ENCODE data around the gene RBM20. TPM values are rescaled to one million over a fixed set of nuclear protein-coding genes. Genes with fewer than 3 reads are reported as not detected.

RBM20 gene
- polyA plus RNA-seq, 1 donor (not counting 4 experiments of a cell fraction or from before 2014, with no cell fraction given), result 0.01 TPM

GRCh38 chr10:110774069-110775019 is 130.2 kb downstream of the RBM20 start:
- no peak for TF ChIP-seq EZH2 (IDR thresholded peaks at IDR 0.05; ENCODE audit: low read length)
- TF ChIP-seq CTCF (optimal IDR thresholded peaks at IDR 0.05 in 1 of 3, IDR thresholded peaks at IDR 0.05 in 1 of 3, conservative IDR thresholded peaks at IDR 0.05 in 1 of 3; ENCODE audit: extremely low read depth in 1 of 3, insufficient read depth in 2 of 3, low read length in 3 of 3), result no peak
- Histone ChIP-seq H3K9me1 (ENCODE audit: control insufficient read depth, extremely low read depth, insufficient read depth, low read length) (no peaks in the 10 kb centered on the region), H3K4me1 (ENCODE audit: control insufficient read depth, extremely low read depth, insufficient read depth, low read length) (peaks cover 10% of the 10 kb centered on the region), H3K9me3 (ENCODE audit: control insufficient read depth, low read depth, low read length) (no peaks in the 10 kb centered on the region), H3K4me2 (ENCODE audit: control insufficient read depth, extremely low read depth, insufficient read depth, low read depth, low read length) (peak overlapping the region; percentile 42), H3K79me2 (ENCODE audit: control insufficient read depth, insufficient read depth, low read length) (no peaks in the 10 kb centered on the region), H3K27ac (ENCODE audit: control insufficient read depth, insufficient read depth, low read length) (no peak overlapping the region), H3K36me3 (ENCODE audit: control insufficient read depth in 2 of 2, extremely low read depth in 1 of 2, insufficient read depth in 2 of 2, low read length in 2 of 2) (no peaks in the 10 kb centered on the region), H3K9ac (ENCODE audit: control insufficient read depth, extremely low read depth, insufficient read depth, low read length) (no peak overlapping the region), H3K27me3 (ENCODE audit: control insufficient read depth, extremely low read depth, insufficient read depth, low read length) (peaks cover 6% of the 10 kb centered on the region), H4K20me1 (ENCODE audit: control insufficient read depth, extremely low read depth, insufficient read depth, low read length) (no peaks in the 10 kb centered on the region), H2AFZ (ENCODE audit: control insufficient read depth, low read length) (no peak overlapping the region), H3K4me3 (ENCODE audit: control insufficient read depth in 2 of 3, extremely low read depth in 1 of 3, insufficient read depth in 2 of 3, low read depth in 1 of 3, low read length in 3 of 3) (no peak overlapping the region)
- FAIRE-seq (peak; percentile 84), DNase-seq (ENCODE audit: low read depth, low spot score) (peak; percentile 69)
- dilution Hi-C loops (cut with MboI; ENCODE audit: extremely low pct_ligation_motif_present, low sequenced_read_pairs), result no loop called here

- no peak for DNase-seq (ENCODE audit: low read depth, low spot score)
- no peaks in the 10 kb centered on the region for H3K9me3 ChIP-seq (ENCODE audit: control insufficient read depth, low read depth, low read length)
- H3K9me1 ChIP-seq (ENCODE audit: control insufficient read depth, extremely low read depth, insufficient read depth, low read length), result no peaks in the 10 kb centered on the region
- dilution Hi-C loops (cut with MboI; ENCODE audit: extremely low pct_ligation_motif_present, low sequenced_read_pairs), result no loop called here
- H3K27ac ChIP-seq (ENCODE audit: control insufficient read depth, insufficient read depth, low read length), result no peak overlapping the region
- no peaks in the 10 kb centered on the region for H4K20me1 ChIP-seq (ENCODE audit: control insufficient read depth, extremely low read depth, insufficient read depth, low read length)
- H3K4me2 ChIP-seq (ENCODE audit: control insufficient read depth, extremely low read depth, insufficient read depth, low read depth, low read length), result no peak overlapping the region
- H3K4me3 ChIP-seq (ENCODE audit: control insufficient read depth in 2 of 3, extremely low read depth in 1 of 3, insufficient read depth in 2 of 3, low read depth in 1 of 3, low read length in 3 of 3), result no peak overlapping the region
- H3K79me2 ChIP-seq (ENCODE audit: control insufficient read depth, insufficient read depth, low read length), result no peaks in the 10 kb centered on the region
- H3K4me1 ChIP-seq (ENCODE audit: control insufficient read depth, extremely low read depth, insufficient read depth, low read length), result peaks cover 10% of the 10 kb centered on the region
- H2AFZ ChIP-seq (ENCODE audit: control insufficient read depth, low read length), result no peak overlapping the region
- no peak for FAIRE-seq
- no peaks in the 10 kb centered on the region for H3K36me3 ChIP-seq (ENCODE audit: control insufficient read depth in 2 of 2, extremely low read depth in 1 of 2, insufficient read depth in 2 of 2, low read length in 2 of 2)
- no peak overlapping the region for H3K9ac ChIP-seq (ENCODE audit: control insufficient read depth, extremely low read depth, insufficient read depth, low read length)
- H3K27me3 ChIP-seq (ENCODE audit: control insufficient read depth, extremely low read depth, insufficient read depth, low read length), result peaks cover 6% of the 10 kb centered on the region
- TF ChIP-seq EZH2 (IDR thresholded peaks at IDR 0.05; ENCODE audit: low read length) (no peak), CTCF (optimal IDR thresholded peaks at IDR 0.05 in 1 of 3, IDR thresholded peaks at IDR 0.05 in 1 of 3, conservative IDR thresholded peaks at IDR 0.05 in 1 of 3; ENCODE audit: extremely low read depth in 1 of 3, insufficient read depth in 2 of 3, low read length in 3 of 3) (no peak)
These were observed 130.9 kb downstream of the RBM20 start for GRCh38 chr10:110775020-110775375.

Measured in keratinocyte (primary cell).